Heart right ventricle (tissue), 16 donors: ENCODE data around the gene RIPK4. TPM values are rescaled to one million over a fixed set of nuclear protein-coding genes. Genes with fewer than 3 reads are reported as not detected.

Experiments
- ATAC-seq, 8 donors: fragments of 200-7000 bp; cut with Tn5 transposase; one replicate each; pipeline ENCODE4 v1.9.1; 2020; ENCODE audit warnings: mild to moderate bottlenecking in 8 of 8, moderate library complexity in 8 of 8, moderate number of reproducible peaks in 1 of 8
- DNase-seq, 2 donors: peaks; one replicate each; pipeline ENCODE4 v3.0.0-alpha.2; 2020
- H3K27ac ChIP-seq, 10 donors: fragments of 200-600 bp; sonication (generic) in 2 of 10; one replicate each; pipeline versions ENCODE4 v1.5.0 to v1.8.0; 2020 to 2022; ENCODE audit warnings: mild to moderate bottlenecking in 3 of 10
- H3K27me3 ChIP-seq, 7 donors: fragments of 200-600 bp; one replicate each; pipeline ENCODE4 v1.8.0; 2021 to 2022; ENCODE audit warnings: mild to moderate bottlenecking in 2 of 7
- H3K36me3 ChIP-seq, 9 donors: fragments of 200-600 bp; sonication (generic) in 1 of 9; one replicate each; pipeline versions ENCODE4 v1.5.0 to v1.8.0; 2020 to 2022; ENCODE audit warnings: mild to moderate bottlenecking in 2 of 9
- H3K4me1 ChIP-seq, 9 donors: fragments of 200-600 bp; sonication (generic) in 1 of 9; one replicate each; pipeline versions ENCODE4 v1.5.0 to v1.8.0; 2020 to 2022; ENCODE audit warnings: mild to moderate bottlenecking in 4 of 9
- H3K4me3 ChIP-seq, 10 donors: fragments of 200-600 bp; sonication (generic) in 2 of 10; one replicate each; pipeline versions ENCODE4 v1.5.0 to v1.8.0; 2020 to 2022; ENCODE audit warnings: mild to moderate bottlenecking in 7 of 10, moderate library complexity in 2 of 10
- H3K9me3 ChIP-seq, 11 donors: fragments of 200-600 bp in 10 of 11; sonication (generic) in 2 of 11; one replicate each; pipeline versions ENCODE4 v1.5.0 to v1.8.0; 2013 to 2022; ENCODE audit warnings: mild to moderate bottlenecking in 2 of 11, control low read depth in 1 of 11, moderate library complexity in 1 of 11
- CTCF ChIP-seq, 9 donors: fragments of 200-600 bp; sonication (generic) in 2 of 9; IDR thresholded peaks; one replicate each; pipeline versions ENCODE4 v1.5.0 to v1.8.0; 2021 to 2022; ENCODE audit warnings: antibody characterized with exemption in 9 of 9, mild to moderate bottlenecking in 5 of 9, moderate library complexity in 1 of 9
- WGBS, 2 donors: extraction: QIAGEN DNeasy Blood & Tissue Kit; methylation state at CpG; one replicate each; pipeline ENCODE4 v1.1.7; 2013; ENCODE audit warnings: inconsistent platforms in 1 of 2; 5-methylcytosine and 5-hydroxymethylcytosine counted together
- intact Hi-C, 10 donors: fragments of 100-400 bp; cut with DNase I; formaldehyde crosslinking; loops; one replicate each; pipeline versions ENCODE4 v1.11.1 to v1.14.2; 2022
- polyA plus RNA-seq, 2 donors: library from polyadenylated mRNA; stranded (reverse); fragments of 200-250 nt; gene quantifications; one replicate each; pipeline ENCODE4 v1.2.3, GENCODE V29; 2013
- total RNA-seq, 10 donors: library from RNA; stranded (reverse); fragmentation: NEBNext Ultra II Directional in 3 of 10; extraction: Animal tissue kit (Norgen Biotek cat#: 25700) in 3 of 10; gene quantifications; one replicate each; pipeline versions ENCODE4 v1.2.1 to v1.2.4, GENCODE V29; 2021 to 2023
- donor health status: Arrhythmogenic right ventricular cardiomyopathy.
- donor health status: ischemic (EF 13 %, LVEDD 7.1; RV severe dilation, severe dysfunction).
- donor health status: healthy with polysubstance abuse.
- donor health status: DM: no; HTN: yes; CAD: no.
- donor health status: DM: no; HTN: no; CAD: no.
- donor health status: ischemic (EF 25% LVEDD 6.9; RV normal size, moderate dysfunction).
- donor health status: ischemic (EF 25% LVEDD 5.7; RV mildly dilated, moderate dysfunction).
- donor health status: healthy.
- donor health status: DM: yes; HTN: yes; CAD: no.
- donor health status: Ischemic cardiomyopathy.
- donor health status: ischemic (EF 35%, LVEDD 5.7; RV mildly dilated, moderate dysfunction).
- donor health status: nonischemic (EF 11% LVEDD 7.7; RV severe dilation, severe dysfunction).
- donor health status: DM: yes; HTN: yes; CAD: no.
- donor health status: PGD.
- donor health status: ischemic (EF 29% LVEDD 5.4; RV normal size, mild dysfunction).
- donor health status: nonischemic (EF 23%, LVEDD 6.1; RV moderate dilation, normal function).

The RIPK4 gene
- total and polyA plus RNA-seq, 12 donors: 0.04 to 0.15 (median 0.07) TPM; not detected in 5

- intact Hi-C loops: loop anchor here in 1 of 10 donors (10.0 kb wide), 1 partner anchor 496 kb away; no protein-coding TSS in a partner anchor
- Histone ChIP-seq H3K36me3 (no peaks in the 10 kb centered on the region), H3K4me1 (peaks cover 0 to 10% (median 7%) of the 10 kb centered on the region in 9 donors), H3K4me3 (no peak overlapping the region), H3K27me3 (peaks cover 4 to 90% (median 78%) of the 10 kb centered on the region in 7 donors), H3K9me3 (no peaks in the 10 kb centered on the region), H3K27ac (no peak overlapping the region)
- TF ChIP-seq CTCF (IDR thresholded peaks at IDR 0.05): no peak
- no peak for DNase-seq
- no peak for ATAC-seq
- WGBS, 2 donors: 75 to 91% methylated on average over 2 of the region's 2 CpGs
Observed at GRCh38 chr21:41781050-41781410, 14.2 kb upstream of the RIPK4 start.

DNA sequence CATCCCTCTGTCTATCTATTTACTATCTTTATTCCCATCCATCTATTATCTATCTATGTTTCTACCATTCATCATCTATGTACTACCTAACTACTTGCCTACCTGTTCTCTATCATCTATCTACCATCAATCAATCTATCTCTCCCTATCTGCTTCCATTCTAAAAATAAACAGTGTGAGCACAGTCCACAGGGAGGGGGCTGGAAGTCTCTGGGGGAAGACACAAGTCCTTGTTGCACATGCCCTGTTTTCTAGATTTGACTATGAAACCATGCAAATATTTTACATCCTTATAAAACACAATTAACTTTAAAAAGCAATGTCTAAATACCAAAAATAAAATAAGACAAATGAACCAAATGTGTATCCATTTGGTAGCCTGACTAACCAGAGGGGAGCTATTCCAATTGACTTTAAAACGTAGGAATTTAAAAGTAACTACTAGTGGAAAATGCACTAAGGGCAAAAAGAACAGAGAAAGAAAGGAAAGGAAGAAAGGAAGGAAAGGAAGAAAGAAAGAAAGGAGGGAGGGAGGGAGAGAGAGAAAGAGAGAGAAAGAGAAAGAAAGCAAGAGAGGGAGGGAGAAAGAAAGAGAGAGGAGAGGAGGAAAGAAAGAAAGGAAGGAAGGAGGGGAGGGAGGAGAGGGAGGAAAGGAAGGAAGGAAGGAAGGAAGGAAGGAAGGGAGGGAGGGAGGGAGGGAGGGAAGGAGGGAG lies 13.6 kb upstream of the RIPK4 start:
- H3K27ac ChIP-seq: no peak overlapping the region
- intact Hi-C loops: loop anchor here in 1 of 10 donors (10.0 kb wide), 1 partner anchor 496 kb away; no protein-coding TSS in a partner anchor
- no peaks in the 10 kb centered on the region for H3K36me3 ChIP-seq
- no peak for TF ChIP-seq CTCF (IDR thresholded peaks at IDR 0.05)
- ATAC-seq (no peak), DNase-seq (no peak)
- H3K9me3 ChIP-seq: no peaks in the 10 kb centered on the region
- H3K4me3 ChIP-seq: no peak overlapping the region
- H3K4me1 ChIP-seq: peaks cover 0 to 10% (median 7%) of the 10 kb centered on the region in 9 donors
- H3K27me3 ChIP-seq: peaks cover 4 to 91% (median 81%) of the 10 kb centered on the region in 7 donors
- WGBS, 2 donors: 54 to 58% methylated on average over 1 of the region's 1 CpG

- H3K4me1 ChIP-seq: peaks cover 0 to 10% (median 7%) of the 10 kb centered on the region in 9 donors
Observed at GRCh38 chr21:41779659-41780058, 12.8 kb upstream of the RIPK4 start.

More at GRCh38 chr21:41779659-41780058, 12.8 kb upstream of the RIPK4 start:
- no peaks in the 10 kb centered on the region for H3K9me3 ChIP-seq
- ATAC-seq (no peak), DNase-seq (no peak)
- WGBS, 2 donors: 43 to 48% methylated on average over 5 of the region's 5 CpGs
- no peak for TF ChIP-seq CTCF (IDR thresholded peaks at IDR 0.05)
- intact Hi-C loops: loop anchor here in 8 of 10 donors (2.0 to 10.0 kb wide), 5 partner anchors 167 to 497 kb away; no protein-coding TSS in a partner anchor
- H3K36me3 ChIP-seq: no peaks in the 10 kb centered on the region
- no peak overlapping the region for H3K27ac ChIP-seq
- H3K27me3 ChIP-seq: peaks cover 4 to 91% (median 81%) of the 10 kb centered on the region in 7 donors
- H3K4me3 ChIP-seq: no peak overlapping the region
